GM19438 (cell line): Measurements from ENCODE around the gene DLG2.
"Not testable (repeated sequence)": the region's sequence is repeated elsewhere in the genome, so short reads cannot be mapped to it uniquely, and the experiment has no call there.

ENCODE experiments used
- ATAC-seq: cut with Tn5 transposase; IDR thresholded peaks from one replicate; pipeline ENCODE4 v1.9.1; 2021; ENCODE audit warnings: low read depth; ENCODE audit not compliant: unreplicated experiment

The DLG2 gene

DNA sequence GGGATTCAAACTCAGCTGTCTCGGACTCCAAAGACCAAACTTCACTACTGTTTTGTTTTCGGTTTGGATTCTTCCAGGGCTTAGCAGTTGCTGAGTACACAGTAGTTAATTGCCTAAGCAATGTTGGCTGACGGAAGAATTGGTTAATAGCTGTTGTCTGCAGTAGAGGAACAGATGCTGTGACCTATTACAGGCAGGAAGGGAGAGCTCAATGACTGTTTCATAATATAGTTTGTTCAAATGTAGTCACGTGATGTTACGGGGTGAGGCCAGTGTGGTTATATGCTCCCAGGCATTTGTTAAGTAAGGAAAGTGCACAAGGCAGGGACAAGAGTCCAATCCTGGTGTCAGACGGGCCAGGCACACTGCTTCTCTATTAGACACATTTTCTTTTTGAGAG is 2118.3 kb downstream of the DLG2 start:
- no peak for ATAC-seq

DNA sequence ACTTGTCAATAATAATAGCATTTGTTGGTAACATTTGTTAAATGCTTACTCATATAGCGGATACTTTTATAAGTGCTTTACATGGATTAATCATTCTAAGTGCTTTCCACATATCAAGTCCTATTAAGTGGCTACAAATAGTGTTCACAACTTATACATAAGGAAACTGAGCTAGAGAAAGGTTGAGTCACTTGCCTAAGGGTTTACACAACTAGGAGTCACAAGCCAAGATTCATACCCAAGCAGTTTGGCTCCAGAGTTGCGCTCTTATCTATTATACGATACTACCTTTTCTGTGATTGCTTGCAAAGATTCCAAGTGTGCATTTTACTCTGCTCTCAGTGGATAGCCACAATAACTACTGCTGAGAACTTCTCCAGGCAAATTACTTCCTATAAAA is 2125.1 kb downstream of the DLG2 start:
- ATAC-seq = no peak

DNA sequence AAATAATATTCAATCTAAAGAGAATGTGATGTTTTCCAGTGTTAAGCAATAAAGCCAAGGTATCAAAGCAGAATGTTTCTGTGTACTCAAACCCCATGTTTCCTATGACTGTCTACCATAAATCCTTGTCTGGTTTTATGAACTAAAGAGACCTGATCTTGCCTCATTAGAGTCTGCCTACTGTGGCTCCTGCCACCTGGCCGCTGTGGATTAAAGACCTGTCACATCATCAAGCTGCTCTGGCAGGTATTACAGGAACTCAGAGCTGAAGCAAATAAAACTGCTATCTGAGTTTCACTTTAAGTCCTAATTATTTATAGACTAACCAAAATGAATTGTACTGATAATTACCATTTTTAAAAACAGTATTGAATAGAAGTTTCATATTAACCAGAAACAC is 2133.2 kb downstream of the DLG2 start:
- ATAC-seq = no peak

DNA sequence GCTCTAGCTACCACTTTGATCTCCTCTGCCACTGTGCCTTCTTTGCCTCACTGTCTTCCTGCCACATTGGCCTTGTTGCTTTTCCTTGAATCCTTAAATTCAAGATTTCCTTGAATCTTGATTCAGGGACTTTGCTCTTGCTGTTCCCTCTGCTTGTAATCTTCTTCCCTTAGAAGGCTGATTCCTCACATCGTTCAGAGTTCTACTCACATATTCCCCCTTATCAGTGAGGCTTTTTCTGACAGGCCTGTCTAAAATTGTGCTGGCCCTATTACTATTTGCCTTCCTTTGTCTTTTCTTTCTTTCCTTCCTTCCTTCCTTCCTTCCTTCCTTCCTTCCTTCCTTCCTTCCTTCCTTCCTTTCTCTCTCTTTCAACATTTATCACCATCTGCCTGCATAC is 2134.1 kb downstream of the DLG2 start:
- no peak for ATAC-seq

DNA sequence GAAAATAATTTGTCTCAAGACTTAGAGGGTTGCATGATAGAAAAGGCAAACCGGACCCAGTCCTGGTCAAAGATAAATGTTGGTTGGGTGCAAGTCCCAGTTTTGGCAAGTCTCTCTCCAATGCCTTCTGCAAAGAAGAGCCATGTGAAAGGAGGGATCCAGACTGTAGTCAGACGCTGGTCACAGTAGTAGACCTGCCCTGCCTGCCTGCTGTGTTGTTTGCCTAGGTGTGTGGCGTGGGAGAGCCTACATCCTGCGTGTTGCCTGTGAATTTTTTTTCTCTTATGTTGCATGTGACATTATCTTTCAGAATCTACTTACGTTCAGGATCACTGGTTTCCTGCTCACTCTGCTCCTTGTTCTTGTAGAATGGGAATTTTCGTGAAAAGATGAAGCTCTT is 2143.3 kb downstream of the DLG2 start:
- ATAC-seq = no peak

DNA sequence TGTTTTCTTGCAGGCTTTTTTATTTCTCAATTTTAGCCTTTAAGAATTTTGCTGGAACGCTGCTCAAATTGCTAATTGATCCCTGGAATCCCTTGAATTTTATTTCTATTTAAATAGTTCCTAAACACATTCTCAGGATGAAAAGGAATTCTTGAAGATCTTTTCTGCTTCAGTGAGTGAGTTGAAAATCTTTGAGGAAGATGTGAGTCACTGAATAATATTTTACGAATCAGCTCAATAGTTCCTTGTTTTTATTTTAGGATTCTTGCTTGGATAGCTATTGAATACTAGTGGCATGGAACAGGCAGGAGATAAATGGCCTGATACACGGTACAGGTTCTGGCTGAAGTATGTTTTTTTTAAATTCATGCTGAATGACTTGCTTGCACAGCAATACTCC is 2146.3 kb downstream of the DLG2 start:
- ATAC-seq = no peak

DNA sequence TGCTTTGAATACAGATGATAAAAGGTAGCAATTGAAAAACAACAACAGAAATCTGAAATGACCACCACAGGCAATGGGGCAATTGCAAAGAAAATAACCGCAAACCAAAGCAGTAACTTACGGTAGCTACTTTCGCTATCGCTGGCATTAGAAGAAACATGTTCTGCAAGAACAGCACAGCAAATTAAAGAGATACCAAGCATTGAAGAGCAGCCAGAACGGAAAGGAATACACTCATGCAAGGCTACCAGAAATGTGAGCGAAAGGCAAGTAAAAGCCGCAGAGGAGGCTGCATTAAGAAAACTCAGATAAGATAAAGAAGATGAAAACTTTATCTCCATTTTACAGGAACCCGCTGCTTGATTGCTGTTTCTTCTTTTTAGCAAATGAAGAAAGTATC is 2146.9 kb downstream of the DLG2 start:
- ATAC-seq = no peak

DNA sequence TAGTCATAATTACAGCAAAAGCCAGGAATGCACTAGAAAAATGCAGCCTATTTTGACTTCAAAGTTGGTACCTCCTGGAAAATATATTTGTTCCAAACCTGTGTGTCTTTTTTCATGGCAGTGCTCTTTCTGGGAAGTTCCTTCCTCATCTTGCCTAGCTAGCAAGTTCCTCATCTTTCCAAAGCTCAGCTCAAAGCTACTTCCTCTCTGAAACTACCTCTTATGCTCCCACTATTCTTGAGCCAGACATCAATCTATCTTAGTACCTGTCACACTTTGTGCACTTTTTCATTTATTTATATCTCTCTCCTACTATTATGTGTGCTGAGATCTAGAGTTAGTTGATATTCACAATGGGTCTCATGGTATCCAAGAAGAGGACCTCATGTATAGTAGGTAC is 2149.4 kb downstream of the DLG2 start:
- ATAC-seq = no peak

DNA sequence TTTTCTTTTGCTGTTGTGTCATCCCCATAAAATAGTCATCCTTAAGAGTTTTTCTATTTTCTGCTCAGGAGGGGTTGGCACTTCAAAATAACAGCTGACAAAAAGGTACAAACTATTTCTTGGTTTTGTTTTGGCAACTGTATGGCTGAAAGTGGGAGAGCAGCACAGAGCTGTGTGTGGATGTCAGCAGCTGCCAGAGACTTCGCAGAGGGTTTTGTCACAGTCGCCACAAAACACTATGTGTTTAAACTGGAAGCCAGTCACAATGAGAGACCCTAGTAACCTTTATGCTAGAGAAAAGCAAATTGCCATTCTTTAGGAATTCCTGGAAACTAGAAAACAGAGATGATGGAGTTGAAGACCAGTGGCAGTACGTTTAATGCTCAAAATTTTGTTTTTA is 2151.4 kb downstream of the DLG2 start:
- ATAC-seq = no peak

DNA sequence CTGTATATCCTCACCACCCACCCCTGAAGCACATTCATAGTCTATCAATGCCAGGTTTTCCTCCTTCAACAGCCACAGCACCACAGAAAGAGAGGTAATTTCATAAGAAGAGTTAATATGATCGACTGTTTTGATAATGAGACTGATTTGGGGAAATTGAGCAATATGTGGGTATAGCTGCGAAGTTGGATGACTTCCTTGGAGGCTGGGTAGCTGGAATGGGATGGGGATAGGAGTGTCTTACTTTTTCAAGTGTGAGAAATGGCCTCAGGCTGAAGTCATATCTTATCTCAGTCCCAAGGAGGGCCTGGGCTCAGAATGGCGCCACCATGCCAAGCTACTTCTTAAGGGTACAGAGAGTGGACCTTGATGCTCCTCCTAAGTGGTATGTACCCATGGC is 2153.4 kb downstream of the DLG2 start:
- ATAC-seq = no peak

DNA sequence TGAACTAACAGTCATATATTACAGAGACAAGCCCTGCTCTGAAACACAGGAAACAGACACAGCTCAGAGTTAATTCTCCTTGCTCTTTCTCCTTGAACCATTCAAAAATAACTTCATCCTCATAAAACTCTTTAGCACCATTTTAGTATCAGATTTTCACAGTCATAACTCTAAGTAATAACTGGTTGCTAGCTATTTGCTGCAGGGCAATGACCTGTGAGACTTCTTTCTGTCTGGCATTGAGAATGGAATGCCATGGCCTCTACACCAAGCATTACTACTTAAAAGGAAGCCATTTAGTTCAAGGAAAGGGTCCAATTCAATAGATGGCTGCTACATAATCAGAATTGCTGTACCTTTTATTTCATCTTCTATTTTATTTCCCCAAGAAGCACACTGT is 2154.3 kb downstream of the DLG2 start:
- no peak for ATAC-seq

DNA sequence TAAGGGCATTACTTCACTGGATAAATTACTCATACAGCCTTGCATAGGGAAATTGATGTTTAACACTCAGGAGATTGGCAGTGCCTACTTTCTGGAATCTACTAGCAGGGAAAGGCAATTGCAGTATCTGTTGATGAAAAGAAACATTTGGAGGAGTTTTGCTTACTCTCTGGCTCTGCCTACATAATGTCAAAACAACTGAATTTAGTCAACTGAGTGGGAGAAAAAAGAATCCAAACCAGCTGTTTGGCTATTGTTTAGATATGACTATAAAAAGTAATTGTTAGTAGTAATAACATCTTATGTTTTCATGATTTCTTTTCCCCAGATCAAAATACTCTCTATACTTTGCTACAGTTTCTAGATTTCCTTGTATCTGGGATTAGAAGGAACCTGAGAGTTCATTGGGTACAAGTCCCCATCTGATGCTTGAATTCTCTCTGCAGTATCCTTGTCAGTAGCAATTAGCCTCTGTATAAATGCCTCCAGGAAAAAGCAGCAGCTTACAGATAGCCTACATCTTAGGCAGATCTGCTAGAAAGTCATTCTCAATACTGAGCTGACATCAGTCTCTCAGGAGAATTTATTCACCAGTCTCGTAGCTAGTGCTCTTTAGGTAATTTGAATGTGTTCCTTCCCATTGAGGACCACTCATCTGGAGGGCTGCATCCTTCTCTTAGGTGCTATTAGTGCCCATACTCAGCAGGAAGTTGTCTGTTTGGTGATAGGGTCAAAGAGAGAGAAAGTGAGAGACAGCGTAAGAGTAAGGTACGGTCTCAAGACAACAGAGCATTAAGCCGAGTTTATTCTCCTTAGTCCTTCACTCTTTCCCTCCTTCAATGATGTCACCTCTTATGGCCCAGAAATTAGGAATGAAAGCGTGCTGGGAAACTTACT is 2155.1 kb downstream of the DLG2 start:
- no peak for ATAC-seq

DNA sequence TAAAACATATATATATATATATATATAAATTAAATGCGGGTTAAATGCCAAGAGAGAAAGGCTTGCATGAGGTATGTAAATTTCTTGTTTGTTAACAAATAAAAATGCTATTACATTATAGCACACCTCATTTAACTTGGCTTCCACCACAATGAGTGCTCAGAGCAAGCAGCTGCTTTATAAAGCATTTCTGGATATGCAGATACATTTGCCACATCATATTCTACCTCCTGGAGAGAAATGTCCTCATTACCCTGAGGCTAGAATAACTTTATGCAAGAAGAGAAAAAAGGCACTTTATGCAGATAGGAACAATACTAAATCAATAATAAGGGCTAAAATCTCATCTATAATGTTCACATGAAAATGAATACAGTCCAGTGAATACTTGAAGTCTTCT is 2159.3 kb downstream of the DLG2 start:
- no peak for ATAC-seq

DNA sequence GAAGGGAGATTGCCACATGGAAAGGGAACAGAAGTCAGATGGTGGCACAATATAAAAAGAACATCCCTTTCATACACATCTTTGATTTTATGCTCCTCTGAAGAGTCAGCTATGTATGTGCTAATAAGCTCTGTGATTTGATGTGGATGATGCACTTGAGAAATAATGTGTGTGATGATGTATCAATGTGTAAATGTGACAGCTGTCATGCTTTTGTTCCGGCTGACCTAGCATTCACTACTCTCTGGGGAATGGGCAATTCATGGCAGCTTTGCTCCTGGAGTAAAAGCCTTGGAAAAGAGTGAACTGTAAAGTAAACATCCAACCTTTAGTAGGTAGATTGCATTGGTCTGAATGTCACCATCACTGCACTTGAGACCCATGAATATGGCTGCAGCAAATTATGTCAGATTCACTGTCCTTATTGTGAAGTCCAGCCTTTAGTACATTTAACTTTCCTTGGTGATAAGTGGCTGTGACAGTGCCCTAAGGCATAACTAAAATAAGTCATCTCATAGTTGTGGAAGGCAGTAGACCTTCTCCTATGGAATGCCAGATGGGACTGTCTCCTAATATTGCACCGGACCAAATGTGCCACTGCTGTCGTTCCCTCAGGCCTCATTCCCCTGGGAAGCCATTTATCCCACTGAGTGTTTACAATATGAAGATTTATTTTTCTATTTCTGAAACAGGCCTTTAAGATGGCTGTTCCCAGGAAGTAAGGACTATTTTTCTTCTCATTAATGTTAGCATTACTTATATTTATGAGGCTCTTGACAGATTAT is 2162.8 kb downstream of the DLG2 start:
- ATAC-seq = no peak

DNA sequence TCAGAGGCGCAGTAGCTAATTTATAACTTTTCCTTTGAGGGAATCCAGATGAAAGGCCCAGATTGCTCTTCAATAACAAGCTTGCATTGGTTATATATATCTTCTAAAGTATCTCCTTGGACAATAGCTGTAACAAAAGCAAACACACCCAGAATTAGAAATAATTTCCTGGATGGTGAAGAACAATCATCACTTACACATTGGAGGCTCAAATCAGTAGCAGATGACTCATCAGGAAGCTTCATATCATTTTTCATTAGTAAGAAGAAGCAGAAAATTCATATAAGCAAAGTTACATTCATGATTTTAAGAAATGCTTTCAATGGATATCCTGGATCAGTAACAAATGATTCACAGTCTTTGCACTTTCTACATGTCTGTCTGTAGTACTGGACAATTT is 2167.3 kb downstream of the DLG2 start:
- ATAC-seq = no peak

DNA sequence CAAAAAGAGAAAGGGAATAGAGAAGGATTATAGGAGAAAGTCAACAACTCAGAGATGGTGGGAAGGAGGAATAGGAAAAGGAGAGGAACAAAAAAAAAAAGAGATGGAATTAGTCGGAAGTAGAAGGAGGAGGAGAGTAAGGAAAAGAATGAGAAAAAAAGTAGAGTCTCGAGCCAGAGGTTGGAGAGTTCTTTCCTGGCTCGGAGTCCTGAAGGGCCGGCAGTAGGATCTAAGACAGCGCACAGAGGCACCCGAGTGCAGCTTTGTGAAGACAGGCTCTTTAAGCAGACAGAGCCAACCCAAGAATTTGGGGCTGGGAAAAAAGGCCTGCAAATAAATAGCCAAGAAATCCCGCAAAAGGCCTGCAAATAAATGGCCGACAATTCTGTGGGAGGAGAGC is 2170.6 kb downstream of the DLG2 start:
- ATAC-seq = no peak

DNA sequence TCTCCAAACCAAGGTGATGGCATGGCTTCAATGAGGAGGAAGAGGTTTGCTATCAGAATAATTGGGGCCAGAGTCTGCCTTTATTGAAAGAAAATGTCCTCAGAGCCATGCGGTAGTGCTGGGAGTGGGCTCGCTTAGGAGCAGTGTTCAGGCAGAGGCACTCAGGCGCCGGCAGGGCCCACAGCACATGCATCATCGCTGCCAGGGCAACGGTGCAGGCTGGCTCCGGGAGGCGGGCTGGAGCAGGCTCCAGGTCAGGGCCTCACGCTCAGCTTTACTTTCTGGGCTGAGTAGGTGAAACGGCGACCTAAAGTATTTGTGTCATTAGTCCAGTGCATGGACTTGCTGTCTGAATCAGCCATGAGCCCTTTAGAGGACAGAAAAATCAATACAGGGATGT is 2171.1 kb downstream of the DLG2 start:
- ATAC-seq = no peak

DNA sequence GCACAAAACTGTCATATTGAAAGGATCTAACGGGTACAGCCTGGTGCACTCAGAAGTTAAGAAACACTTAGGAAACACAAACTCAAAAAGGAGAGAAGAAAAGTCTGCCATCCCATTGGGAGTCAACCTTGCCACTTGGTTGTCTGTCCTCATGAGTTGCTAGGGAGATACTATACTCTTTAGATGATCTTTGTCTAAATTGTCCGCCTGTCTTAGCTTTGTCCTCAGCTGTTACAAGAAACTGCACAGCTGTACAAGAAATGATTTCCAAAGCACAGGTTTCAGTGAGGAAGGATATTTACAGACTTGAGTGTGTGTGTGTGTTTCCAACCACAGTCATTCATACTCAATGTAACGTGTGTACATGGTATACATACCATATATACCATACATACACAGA is 2171.8 kb downstream of the DLG2 start:
- ATAC-seq = no peak

DNA sequence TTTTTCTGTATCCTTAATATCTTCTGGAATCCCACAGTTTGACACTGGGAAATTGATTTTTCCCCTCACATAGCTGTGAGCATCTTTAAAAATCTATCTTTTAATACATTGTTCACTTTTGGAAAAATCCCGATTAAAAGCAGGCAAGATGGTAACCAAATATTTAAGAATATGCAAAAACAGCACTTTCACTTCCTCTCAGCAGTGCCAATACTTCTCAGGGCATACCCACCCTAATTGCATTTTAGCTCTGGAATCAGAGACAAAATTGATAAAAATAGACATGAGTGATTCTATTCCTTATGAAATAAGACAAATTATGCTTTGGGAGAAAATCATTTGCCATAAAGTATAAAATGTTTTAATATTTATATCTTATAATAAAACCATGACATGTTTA is 2172.5 kb downstream of the DLG2 start:
- no peak for ATAC-seq

DNA sequence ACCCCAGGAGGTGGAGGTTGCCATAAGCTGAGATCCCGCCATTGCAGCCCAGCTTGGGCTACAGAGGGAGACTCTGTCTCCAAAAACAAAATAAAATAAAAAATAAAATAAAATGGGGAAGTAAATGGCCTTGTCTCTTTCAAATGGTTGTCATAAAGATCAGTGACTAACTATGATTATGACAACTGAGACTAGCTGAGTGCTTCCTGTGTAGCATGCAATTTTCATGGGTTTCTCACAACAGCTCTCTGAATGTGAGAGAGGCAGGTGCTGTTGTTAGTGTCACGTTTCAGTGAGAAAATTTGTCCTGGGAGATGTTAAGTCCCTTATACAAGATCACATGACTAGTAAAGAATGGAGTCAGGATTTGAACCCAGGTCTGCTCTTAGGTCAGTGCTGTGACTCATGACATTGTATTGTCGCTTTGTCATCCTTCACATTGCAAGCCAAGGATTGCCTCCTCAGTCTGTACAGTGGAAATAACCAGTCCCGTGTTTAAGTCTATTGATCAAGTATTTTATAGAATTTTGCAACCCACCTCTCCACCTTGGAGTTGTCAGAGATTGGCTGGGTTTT is 2177.7 kb downstream of the DLG2 start:
- ATAC-seq = no peak

DNA sequence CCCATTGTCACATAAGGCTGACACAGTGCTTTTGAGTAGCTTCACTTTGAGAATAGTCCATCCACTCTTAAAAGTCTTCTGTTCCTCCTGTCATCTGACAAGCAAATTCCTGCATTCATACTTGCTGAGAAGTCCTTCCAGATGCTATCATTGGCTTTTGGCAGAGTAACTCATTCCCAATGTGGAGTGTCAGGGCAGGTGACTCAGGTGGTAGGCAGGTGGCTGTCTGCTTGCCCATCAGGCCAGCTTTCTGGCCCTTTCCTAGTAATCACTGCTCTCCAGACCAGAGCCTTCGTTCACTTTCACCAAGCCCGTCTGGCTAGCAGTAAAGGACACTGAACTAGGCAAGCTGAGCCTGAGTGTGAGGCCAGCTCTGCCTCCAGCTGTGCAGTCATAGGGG is 2178.5 kb downstream of the DLG2 start:
- no peak for ATAC-seq

DNA sequence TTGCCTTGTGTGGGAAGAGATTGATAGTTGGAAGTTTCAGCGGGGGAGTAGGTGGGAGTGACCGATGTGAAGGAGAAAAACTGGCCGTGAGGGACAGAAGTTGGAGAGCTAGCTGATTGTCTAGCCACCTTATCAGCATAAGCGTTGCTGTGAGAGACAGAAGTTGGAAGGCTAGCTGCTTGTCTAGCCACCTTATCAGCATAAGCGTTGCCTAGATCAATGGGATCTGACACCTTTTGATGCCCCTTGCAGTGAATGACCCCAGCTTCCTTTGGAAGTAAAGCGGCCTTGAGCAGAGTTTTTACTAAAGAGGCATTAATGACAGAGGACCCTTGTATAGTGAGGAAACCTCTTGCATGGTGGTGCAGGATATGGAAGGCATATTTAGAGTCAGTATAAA is 2183.3 kb downstream of the DLG2 start:
- ATAC-seq = not testable (repeated sequence)
